ENCODE results near the gene OR4D10.

GRCh38 chr11:59456661-59457060 is 16.5 kb upstream of the OR4D10 start, which contains the start of gene OR4D6:
- TF ChIP-seq CTCF (IDR thresholded peaks at IDR 0.05) (no peak), POLR2A (IDR thresholded peaks at IDR 0.05) (no peak), EP300 (IDR thresholded peaks at IDR 0.05) (no peak)
